ENCODE measurements around the gene ATP11A.

Gene ATP11A

GRCh38 chr13:112721198-112722104 lies 31.6 kb downstream of the ATP11A start:
- H3K36me3 ChIP-seq (ENCODE audit: control insufficient read depth in 2 of 2, insufficient read depth in 1 of 2, low read length in 2 of 2), result no peaks in the 10 kb centered on the region
- ChIA-PET POLR2A (no interaction called here), CTCF (no interaction called here)
- peaks cover 7% of the 10 kb centered on the region for H3K4me1 ChIP-seq (ENCODE audit: control insufficient read depth, insufficient read depth, low read length)
- no peak overlapping the region for H3K4me3 ChIP-seq (ENCODE audit: low read depth, low read length)
- no peaks in the 10 kb centered on the region for H3K9me3 ChIP-seq (ENCODE audit: control insufficient read depth, insufficient read depth, low read depth, low read length)
- TF ChIP-seq ZNF830 (tag by site-specific recombination; IDR thresholded peaks at IDR 0.05; ENCODE audit: low read depth) (no peak), ZNF776 (tag by site-specific recombination; IDR thresholded peaks at IDR 0.05; ENCODE audit: borderline replicate concordance) (no peak), BCL6B (tag by site-specific recombination; IDR thresholded peaks at IDR 0.05) (no peak), ZSCAN5A (tag by site-specific recombination; IDR thresholded peaks at IDR 0.05) (no peak), ZNF843 (tag by site-specific recombination; IDR thresholded peaks at IDR 0.05) (no peak), ZNF19 (tag by site-specific recombination; IDR thresholded peaks at IDR 0.05; ENCODE audit: low read depth) (no peak), GLIS2 (tag by site-specific recombination; IDR thresholded peaks at IDR 0.05) (0 out of 2 replicates have a peak, but pooled peaks have one; percentile 13), ZNF560 (tag by site-specific recombination; IDR thresholded peaks at IDR 0.05; ENCODE audit: borderline replicate concordance) (no peak), MEIS1 (CRISPR knock-in tag; IDR thresholded peaks at IDR 0.05; ENCODE audit: borderline replicate concordance) (no peak)
- H3K27ac ChIP-seq (ENCODE audit: extremely low read depth, low read depth, low read length), result no peak overlapping the region

GRCh38 chr13:112722433-112723263 lies 32.8 kb downstream of the ATP11A start:
- CTCF ChIA-PET, result no interaction called here
- H3K4me1 ChIP-seq (ENCODE audit: control insufficient read depth, insufficient read depth, low read length), result peaks cover 7% of the 10 kb centered on the region
- POLR2A ChIA-PET, result no interaction called here
- H3K9me3 ChIP-seq (ENCODE audit: control insufficient read depth, insufficient read depth, low read depth, low read length), result no peaks in the 10 kb centered on the region
- no peak overlapping the region for H3K4me3 ChIP-seq (ENCODE audit: low read depth, low read length)
- H3K36me3 ChIP-seq (ENCODE audit: control insufficient read depth in 2 of 2, insufficient read depth in 1 of 2, low read length in 2 of 2), result no peaks in the 10 kb centered on the region
- H3K27ac ChIP-seq (ENCODE audit: extremely low read depth, low read depth, low read length), result peak overlapping the region; percentile 31; the same call in 1 of the 2 replicates
- TF ChIP-seq WT1 (tag by site-specific recombination; IDR thresholded peaks at IDR 0.05), result 0 out of 2 replicates have a peak, but pooled peaks have one; percentile 20
- peak; percentile 63 for TF ChIP-seq ZNF366 (tag by site-specific recombination; conservative IDR thresholded peaks at IDR 0.05)
- 0 out of 2 replicates have a peak, but pooled peaks have one; percentile 40 for TF ChIP-seq ZNF362 (tag by site-specific recombination; IDR thresholded peaks at IDR 0.05)
- TF ChIP-seq ZNF624 (tag by site-specific recombination; IDR thresholded peaks at IDR 0.05), result no peak
- peak; percentile 44; the same call in 1 of the 2 replicates for TF ChIP-seq ZBTB17 (tag by site-specific recombination; IDR thresholded peaks at IDR 0.05)
- no peak for TF ChIP-seq ZNF202 (tag by site-specific recombination; IDR thresholded peaks at IDR 0.05; ENCODE audit: borderline replicate concordance)
- TF ChIP-seq ZNF639 (tag by site-specific recombination; IDR thresholded peaks at IDR 0.05), result 0 out of 2 replicates have a peak, but pooled peaks have one; percentile 13
- peak; percentile 66 for TF ChIP-seq HIC1 (tag by site-specific recombination; IDR thresholded peaks at IDR 0.05)
- TF ChIP-seq ZNF558 (tag by site-specific recombination; IDR thresholded peaks at IDR 0.05), result 0 out of 2 replicates have a peak, but pooled peaks have one; percentile 38
- peak; percentile 31; the same call in 1 of the 2 replicates for TF ChIP-seq SP2 (tag by site-specific recombination; IDR thresholded peaks at IDR 0.05)
- peak; percentile 27; the same call in 1 of the 2 replicates for TF ChIP-seq KLF10 (tag by site-specific recombination; IDR thresholded peaks at IDR 0.05)
- 0 out of 2 replicates have a peak, but pooled peaks have one; percentile 48 for TF ChIP-seq ZBTB8A (tag by site-specific recombination; IDR thresholded peaks at IDR 0.05)
- no peak for TF ChIP-seq ZNF248 (tag by site-specific recombination; IDR thresholded peaks at IDR 0.05)

Measured in HEK293 (cell line).